WTC11 (cell line): Measurements from ENCODE around the gene MRPL40. TPM values are rescaled to one million over a fixed set of nuclear protein-coding genes. Genes with fewer than 3 reads are reported as not detected.

ENCODE experiments used
- ATAC-seq: fragments of 200-7000 bp; cut with Tn5 transposase; 2 replicates; pipeline ENCODE4 v1.10.0; 2021; ENCODE audit warnings: mild to moderate bottlenecking, moderate library complexity
- CTCF ChIA-PET: fragments of 300-600 bp; sonication (Branson Sonifier 250); formaldehyde crosslinking; loops from one replicate; lab custom pipeline; 2021; ENCODE audit warnings: antibody characterized with exemption; lab: Charles Lee
- POLR2A ChIA-PET: fragments of 350-600 bp; sonication (Branson Sonifier 250); formaldehyde crosslinking; loops from one replicate; lab custom pipeline; 2021; ENCODE audit warnings: antibody characterized with exemption; lab: Charles Lee
- DNase-seq: peaks from one replicate; pipeline ENCODE4 v3.0.0; 2021; ENCODE audit warnings: low spot score
- H3K27ac Mint-ChIP-seq: 2 replicates; pipeline ENCODE4 v1.8.0; 2021; ENCODE audit warnings: mixed read lengths
- H3K27me3 Mint-ChIP-seq: 2 replicates; pipeline ENCODE4 v1.8.0; 2021; ENCODE audit warnings: low read depth, mild to moderate bottlenecking, moderate library complexity, mixed read lengths
- H3K36me3 Mint-ChIP-seq: 2 replicates; pipeline ENCODE4 v1.8.0; 2021; ENCODE audit warnings: mixed read lengths
- H3K4me1 Mint-ChIP-seq: 2 replicates; pipeline ENCODE4 v1.8.0; 2022; ENCODE audit warnings: mixed read lengths
- H3K4me3 Mint-ChIP-seq: 2 replicates; pipeline ENCODE4 v1.8.0; 2021; ENCODE audit warnings: mild to moderate bottlenecking, moderate library complexity, mixed read lengths
- H3K9me3 Mint-ChIP-seq: 2 replicates; pipeline ENCODE4 v1.8.0; 2021; ENCODE audit warnings: mixed read lengths
- AR ChIP-seq: fragments of 250-450 bp; sonication (Bioruptor Pico); IDR thresholded peaks from 2 replicates; pipeline ENCODE4 v1.9.0; 2021; ENCODE audit warnings: mild to moderate bottlenecking
- ATF3 ChIP-seq: sonication (generic); formaldehyde crosslinking; conservative IDR thresholded peaks from 2 replicates; pipeline ENCODE4 v1.8.1; 2022; ENCODE audit warnings: mild to moderate bottlenecking, missing genetic modification reagents
- E2F1 ChIP-seq: sonication (generic); formaldehyde crosslinking; IDR thresholded peaks from 2 replicates; pipeline ENCODE4 v1.8.0; 2022; ENCODE audit warnings: mild to moderate bottlenecking, missing genetic modification reagents
- ERG ChIP-seq: fragments of 250-450 bp; sonication (Bioruptor Pico); IDR thresholded peaks from 2 replicates; pipeline ENCODE4 v1.8.0; 2021; ENCODE audit warnings: mild to moderate bottlenecking
- IRF1 ChIP-seq: sonication (generic); formaldehyde crosslinking; IDR thresholded peaks from 2 replicates; pipeline ENCODE4 v1.8.0; 2023; ENCODE audit warnings: missing genetic modification reagents
- PRRX2 ChIP-seq: fragments of 250-450 bp; sonication (Bioruptor Pico); IDR thresholded peaks from 2 replicates; pipeline ENCODE4 v1.8.0; 2021; ENCODE audit warnings: mild to moderate bottlenecking
- SP1 ChIP-seq: sonication (generic); formaldehyde crosslinking; conservative IDR thresholded peaks from 2 replicates; pipeline ENCODE4 v1.8.1; 2022; ENCODE audit warnings: missing genetic modification reagents
- ZBTB21 ChIP-seq: sonication (generic); formaldehyde crosslinking; IDR thresholded peaks from 2 replicates; pipeline ENCODE4 v1.8.1; 2023; ENCODE audit warnings: mild to moderate bottlenecking, missing genetic modification reagents, borderline replicate concordance
- ZNF263 ChIP-seq: sonication (generic); formaldehyde crosslinking; IDR thresholded peaks from 2 replicates; pipeline ENCODE4 v1.8.1; 2022; ENCODE audit warnings: low read depth, mild to moderate bottlenecking, moderate library complexity, missing genetic modification reagents
- ZNF396 ChIP-seq: fragments of 250-450 bp; sonication (Bioruptor Pico); IDR thresholded peaks from 2 replicates; pipeline ENCODE4 v1.8.0; 2021; ENCODE audit warnings: mild to moderate bottlenecking, moderate library complexity, borderline replicate concordance
- ZNF416 ChIP-seq: fragments of 250-450 bp; sonication (Bioruptor Pico); IDR thresholded peaks from 2 replicates; pipeline ENCODE4 v1.9.0; 2021; ENCODE audit warnings: mild to moderate bottlenecking, inconsistent platforms
- ZNF423 ChIP-seq: fragments of 250-450 bp; sonication (Bioruptor Pico); IDR thresholded peaks from 2 replicates; pipeline ENCODE4 v2.1.2; 2022; ENCODE audit warnings: mild to moderate bottlenecking, moderate library complexity
- total RNA-seq: library from RNA; stranded (reverse); gene quantifications from 3 replicates; pipeline ENCODE4 v1.2.3, GENCODE V29; 2021
- TF ChIP-seq, protein P1 (sequence below): sonication (generic); formaldehyde crosslinking; IDR thresholded peaks from 2 replicates; pipeline ENCODE4 v1.8.1; 2023; ENCODE audit warnings: mild to moderate bottlenecking, missing genetic modification reagents, moderate library complexity
- TF ChIP-seq, protein P2 (sequence below): sonication (generic); formaldehyde crosslinking; IDR thresholded peaks from 2 replicates; pipeline ENCODE4 v1.8.1; 2022; ENCODE audit warnings: missing genetic modification reagents, borderline replicate concordance
- TF ChIP-seq, protein P3 (sequence below): sonication (generic); formaldehyde crosslinking; IDR thresholded peaks from 2 replicates; pipeline ENCODE4 v1.8.0; 2022; ENCODE audit warnings: mild to moderate bottlenecking, missing genetic modification reagents

MRPL40 gene
- total RNA-seq, 1 experiment from 2014 or later: 19.2 TPM

GRCh38 chr22:19476023-19476422 lies 43.7 kb downstream of the MRPL40 start:
- Mint-ChIP-seq H3K36me3 (peaks cover 20% of the 10 kb centered on the region), H3K4me1 (peaks cover 23% of the 10 kb centered on the region), H3K27ac (no peak overlapping the region; the same call in 1 of the 2 replicates), H3K9me3 (no peaks in the 10 kb centered on the region), H3K27me3 (no peaks in the 10 kb centered on the region), H3K4me3 (no peak overlapping the region)
- POLR2A ChIA-PET: no interaction called here
- TF ChIP-seq E2F1 (CRISPR knock-in tag) (no peak), ATF3 (CRISPR knock-in tag) (no peak)
- CTCF ChIA-PET: no interaction called here
- DNase-seq: no peak
- no peak for ATAC-seq

GRCh38 chr22:19477321-19478044 lies 45.1 kb downstream of the MRPL40 start:
- POLR2A ChIA-PET: interaction anchor here (0.6 to 0.7 kb wide), 2 partner anchors 60 to 299 kb away, joined by 4 to 6 read pairs; partner anchors contain the start of gene SLC25A1
- no peak for DNase-seq
- no peaks in the 10 kb centered on the region for H3K27me3 Mint-ChIP-seq
- H3K4me3 Mint-ChIP-seq: peak overlapping the region; percentile 96
- no peaks in the 10 kb centered on the region for H3K9me3 Mint-ChIP-seq
- peaks cover 11% of the 10 kb centered on the region for H3K36me3 Mint-ChIP-seq
- TF ChIP-seq, protein P1, sequence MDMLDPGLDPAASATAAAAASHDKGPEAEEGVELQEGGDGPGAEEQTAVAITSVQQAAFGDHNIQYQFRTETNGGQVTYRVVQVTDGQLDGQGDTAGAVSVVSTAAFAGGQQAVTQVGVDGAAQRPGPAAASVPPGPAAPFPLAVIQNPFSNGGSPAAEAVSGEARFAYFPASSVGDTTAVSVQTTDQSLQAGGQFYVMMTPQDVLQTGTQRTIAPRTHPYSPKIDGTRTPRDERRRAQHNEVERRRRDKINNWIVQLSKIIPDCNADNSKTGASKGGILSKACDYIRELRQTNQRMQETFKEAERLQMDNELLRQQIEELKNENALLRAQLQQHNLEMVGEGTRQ: no peak
- TF ChIP-seq ZNF263 (CRISPR knock-in tag) (no peak), ATF3 (CRISPR knock-in tag) (no peak), ZNF416 (CRISPR knock-in tag) (no peak), AR (CRISPR knock-in tag) (no peak), ZNF396 (no peak), IRF1 (CRISPR knock-in tag) (no peak), SP1 (CRISPR knock-in tag) (no peak), ZBTB21 (CRISPR knock-in tag) (no peak), PRRX2 (CRISPR knock-in tag) (no peak), ERG (CRISPR knock-in tag) (no peak), ZNF423 (no peak)
- TF ChIP-seq, protein P2, sequence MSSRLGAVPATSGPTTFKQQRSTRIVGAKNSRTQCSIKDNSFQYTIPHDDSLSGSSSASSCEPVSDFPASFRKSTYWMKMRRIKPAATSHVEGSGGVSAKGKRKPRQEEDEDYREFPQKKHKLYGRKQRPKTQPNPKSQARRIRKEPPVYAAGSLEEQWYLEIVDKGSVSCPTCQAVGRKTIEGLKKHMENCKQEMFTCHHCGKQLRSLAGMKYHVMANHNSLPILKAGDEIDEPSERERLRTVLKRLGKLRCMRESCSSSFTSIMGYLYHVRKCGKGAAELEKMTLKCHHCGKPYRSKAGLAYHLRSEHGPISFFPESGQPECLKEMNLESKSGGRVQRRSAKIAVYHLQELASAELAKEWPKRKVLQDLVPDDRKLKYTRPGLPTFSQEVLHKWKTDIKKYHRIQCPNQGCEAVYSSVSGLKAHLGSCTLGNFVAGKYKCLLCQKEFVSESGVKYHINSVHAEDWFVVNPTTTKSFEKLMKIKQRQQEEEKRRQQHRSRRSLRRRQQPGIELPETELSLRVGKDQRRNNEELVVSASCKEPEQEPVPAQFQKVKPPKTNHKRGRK (CRISPR knock-in tag): no peak
- TF ChIP-seq, protein P3, sequence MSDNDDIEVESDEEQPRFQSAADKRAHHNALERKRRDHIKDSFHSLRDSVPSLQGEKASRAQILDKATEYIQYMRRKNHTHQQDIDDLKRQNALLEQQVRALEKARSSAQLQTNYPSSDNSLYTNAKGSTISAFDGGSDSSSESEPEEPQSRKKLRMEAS (CRISPR knock-in tag): no peak
- TF ChIP-seq, all 79 proteins: peak for 0
- no peak for ATAC-seq
- Mint-ChIP-seq H3K4me1 (peaks cover 23% of the 10 kb centered on the region), H3K27ac (no peak overlapping the region)
- CTCF ChIA-PET: interaction anchor here (1.0 to 2.4 kb wide), 4 partner anchors 152 to 333 kb away, joined by 3 to 6 read pairs (median 5); partner anchors contain the start of genes CLTCL1 and ESS2
